ENCODE measurements around the gene CCDC196.

The CCDC196 gene

GRCh38 chr14:66530526-66530925, 44.4 kb downstream of the CCDC196 start:
- Histone ChIP-seq H3F3A (ENCODE audit: insufficient read depth) (no peaks in the 10 kb centered on the region), H3K9me3 (ENCODE audit: insufficient read depth, low read length) (no peaks in the 10 kb centered on the region), H3K4me3 (ENCODE audit: insufficient read depth, low read length, poor library complexity, severe bottlenecking) (no peak overlapping the region), H3K4me2 (ENCODE audit: low read depth, low read length, poor library complexity, severe bottlenecking) (no peak overlapping the region), H4K20me1 (ENCODE audit: low read depth, low read length) (no peaks in the 10 kb centered on the region), H3K36me3 (ENCODE audit: low read length) (no peaks in the 10 kb centered on the region), H3K9me2 (replicated peaks; ENCODE audit: insufficient read depth, low read length) (no peaks in the 10 kb centered on the region), H3K9ac (ENCODE audit: low read length) (no peak overlapping the region), H3K27me3 (ENCODE audit: low read length) (no peaks in the 10 kb centered on the region), H3K27ac (ENCODE audit: low read depth, low read length) (no peak overlapping the region), H3K79me2 (ENCODE audit: insufficient read depth, low read length) (no peaks in the 10 kb centered on the region), H2AFZ (ENCODE audit: low read depth, low read length, severe bottlenecking) (no peak overlapping the region)
- TF ChIP-seq CTCF (IDR thresholded peaks at IDR 0.05; ENCODE audit: insufficient read depth, low read length, poor library complexity, severe bottlenecking) = no peak
- TF ChIP-seq EZH2phosphoT487 (conservative IDR thresholded peaks at IDR 0.05; ENCODE audit: low read length) = no peak

GRCh38 chr14:66539034-66539433, 52.9 kb downstream of the CCDC196 start:
- no peaks in the 10 kb centered on the region for H3K9me2 ChIP-seq (replicated peaks; ENCODE audit: insufficient read depth, low read length)
- TF ChIP-seq EZH2phosphoT487 (conservative IDR thresholded peaks at IDR 0.05; ENCODE audit: low read length) = no peak
- TF ChIP-seq CTCF (IDR thresholded peaks at IDR 0.05; ENCODE audit: insufficient read depth, low read length, poor library complexity, severe bottlenecking) = no peak
- H3F3A ChIP-seq (ENCODE audit: insufficient read depth) = no peaks in the 10 kb centered on the region
- H2AFZ ChIP-seq (ENCODE audit: low read depth, low read length, severe bottlenecking) = no peak overlapping the region
- H3K27ac ChIP-seq (ENCODE audit: low read depth, low read length) = no peak overlapping the region
- H3K9me3 ChIP-seq (ENCODE audit: insufficient read depth, low read length) = no peaks in the 10 kb centered on the region
- no peak overlapping the region for H3K4me3 ChIP-seq (ENCODE audit: insufficient read depth, low read length, poor library complexity, severe bottlenecking)
- no peak overlapping the region for H3K4me2 ChIP-seq (ENCODE audit: low read depth, low read length, poor library complexity, severe bottlenecking)
- no peaks in the 10 kb centered on the region for H4K20me1 ChIP-seq (ENCODE audit: low read depth, low read length)
- no peak overlapping the region for H3K9ac ChIP-seq (ENCODE audit: low read length)
- H3K79me2 ChIP-seq (ENCODE audit: insufficient read depth, low read length) = no peaks in the 10 kb centered on the region
- H3K27me3 ChIP-seq (ENCODE audit: low read length) = no peaks in the 10 kb centered on the region
- H3K36me3 ChIP-seq (ENCODE audit: low read length) = no peaks in the 10 kb centered on the region

GRCh38 chr14:66540038-66540437, 53.9 kb downstream of the CCDC196 start:
- H3K9me3 ChIP-seq (ENCODE audit: insufficient read depth, low read length) = no peaks in the 10 kb centered on the region
- no peak overlapping the region for H3K27ac ChIP-seq (ENCODE audit: low read depth, low read length)
- no peaks in the 10 kb centered on the region for H3F3A ChIP-seq (ENCODE audit: insufficient read depth)
- no peaks in the 10 kb centered on the region for H4K20me1 ChIP-seq (ENCODE audit: low read depth, low read length)
- H2AFZ ChIP-seq (ENCODE audit: low read depth, low read length, severe bottlenecking) = no peak overlapping the region
- no peaks in the 10 kb centered on the region for H3K36me3 ChIP-seq (ENCODE audit: low read length)
- no peak overlapping the region for H3K9ac ChIP-seq (ENCODE audit: low read length)
- H3K27me3 ChIP-seq (ENCODE audit: low read length) = no peaks in the 10 kb centered on the region
- TF ChIP-seq CTCF (IDR thresholded peaks at IDR 0.05; ENCODE audit: insufficient read depth, low read length, poor library complexity, severe bottlenecking) (no peak), EZH2phosphoT487 (conservative IDR thresholded peaks at IDR 0.05; ENCODE audit: low read length) (no peak)
- no peak overlapping the region for H3K4me3 ChIP-seq (ENCODE audit: insufficient read depth, low read length, poor library complexity, severe bottlenecking)
- H3K4me2 ChIP-seq (ENCODE audit: low read depth, low read length, poor library complexity, severe bottlenecking) = no peak overlapping the region
- no peaks in the 10 kb centered on the region for H3K79me2 ChIP-seq (ENCODE audit: insufficient read depth, low read length)
- no peaks in the 10 kb centered on the region for H3K9me2 ChIP-seq (replicated peaks; ENCODE audit: insufficient read depth, low read length)

Measured in SU-DHL-6 (cell line).